ENCODE results near the gene CFAP107.

- no peak for TF ChIP-seq CTCF (IDR thresholded peaks at IDR 0.05; ENCODE audit: insufficient read depth, low read length)
- no peak for TF ChIP-seq GABPA (IDR thresholded peaks at IDR 0.05; ENCODE audit: low read depth)
- no peak for TF ChIP-seq POLR2AphosphoS5 (IDR thresholded peaks at IDR 0.05; ENCODE audit: low read depth)
- TF ChIP-seq REST (IDR thresholded peaks at IDR 0.05; ENCODE audit: insufficient replicate concordance, low read depth): no peak
These were observed 11.8 kb downstream of the CFAP107 start for GRCh38 chr1:12757836-12758235.
